Muscle layer of duodenum (tissue), 2 donors: ENCODE measurements around the gene STK17A.
"Not testable (repeated sequence)": the region's sequence is repeated elsewhere in the genome, so short reads cannot be mapped to it uniquely, and the experiment has no call there.

Experiments
- H3K27ac ChIP-seq: one replicate; pipeline ENCODE4 v1.7.0; 2013; ENCODE audit warnings: mild to moderate bottlenecking, low read length
- H3K27me3 ChIP-seq: one replicate; pipeline ENCODE4 v1.7.0; 2013; ENCODE audit warnings: low read depth, mild to moderate bottlenecking, control low read depth, low read length
- H3K36me3 ChIP-seq, 2 donors: one replicate each; pipeline ENCODE4 v1.7.0; 2013; ENCODE audit warnings: low read length in 2 of 2, control low read depth in 1 of 2, mild to moderate bottlenecking in 1 of 2; ENCODE audit not compliant: insufficient read depth in 2 of 2, control insufficient read depth in 1 of 2
- H3K4me1 ChIP-seq, 2 donors: one replicate each; pipeline ENCODE4 v1.7.0; 2013; ENCODE audit warnings: low read length in 2 of 2, mild to moderate bottlenecking in 2 of 2, control low read depth in 1 of 2, moderate library complexity in 1 of 2; ENCODE audit not compliant: insufficient read depth in 2 of 2, control insufficient read depth in 1 of 2
- H3K4me3 ChIP-seq, 2 donors: one replicate each; pipeline ENCODE4 v1.7.0; 2013; ENCODE audit warnings: low read length in 2 of 2, low read depth in 1 of 2, mild to moderate bottlenecking in 1 of 2
- H3K9me3 ChIP-seq, 2 donors: one replicate each; pipeline ENCODE4 v1.7.0; 2013; ENCODE audit warnings: low read length in 2 of 2, control low read depth in 1 of 2, mild to moderate bottlenecking in 1 of 2; ENCODE audit not compliant: control insufficient read depth in 1 of 2
- donor health status: healthy.

Gene STK17A

DNA sequence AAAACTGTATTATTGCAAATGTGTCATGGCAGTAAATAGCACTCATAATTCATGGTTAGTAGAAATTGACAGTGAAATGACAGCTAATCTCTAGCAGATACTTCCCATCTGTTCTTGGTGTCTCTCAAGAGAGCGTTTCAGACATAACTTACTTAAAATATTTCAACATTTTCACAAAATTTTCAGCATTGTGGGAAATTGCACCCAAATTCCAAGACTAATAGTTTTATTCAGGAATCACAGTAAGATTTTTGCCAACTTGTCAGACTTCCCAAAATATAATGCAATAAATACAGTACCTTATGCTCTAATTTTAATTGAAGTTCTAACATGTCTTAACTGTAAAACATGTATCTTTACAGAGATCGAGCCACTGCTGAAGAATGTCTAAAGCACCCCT, 41.2 kb downstream of the STK17A start:
- H3K36me3 ChIP-seq: peaks cover 15 to 31% of the 10 kb centered on the region in 2 donors
- H3K27ac ChIP-seq: no peak overlapping the region
- H3K9me3 ChIP-seq: no peaks in the 10 kb centered on the region
- H3K4me1 ChIP-seq: no peaks in the 10 kb centered on the region
- no peaks in the 10 kb centered on the region for H3K27me3 ChIP-seq
- no peak overlapping the region for H3K4me3 ChIP-seq

DNA sequence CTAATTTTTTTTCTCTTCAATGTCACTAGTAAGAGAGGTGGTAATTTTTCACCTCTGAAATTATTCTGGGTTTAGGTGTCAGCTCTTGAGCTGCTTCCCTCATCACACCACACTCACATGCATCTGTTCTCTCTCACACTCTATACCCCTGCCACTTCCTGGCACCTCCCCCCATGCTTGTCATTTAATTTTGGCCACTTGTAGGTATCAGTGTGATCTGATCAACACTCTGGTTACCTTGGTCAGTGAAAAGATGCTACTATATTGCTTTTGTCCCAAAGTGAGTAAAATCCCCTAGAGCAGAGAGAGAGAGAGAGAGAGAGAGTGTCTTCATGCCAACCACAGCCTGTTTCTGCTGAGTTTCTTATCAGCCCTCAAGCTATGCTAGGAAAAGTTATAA, 42.5 kb downstream of the STK17A start:
- Histone ChIP-seq H3K27ac (no peak overlapping the region), H3K27me3 (no peaks in the 10 kb centered on the region), H3K4me3 (no peak overlapping the region)

DNA sequence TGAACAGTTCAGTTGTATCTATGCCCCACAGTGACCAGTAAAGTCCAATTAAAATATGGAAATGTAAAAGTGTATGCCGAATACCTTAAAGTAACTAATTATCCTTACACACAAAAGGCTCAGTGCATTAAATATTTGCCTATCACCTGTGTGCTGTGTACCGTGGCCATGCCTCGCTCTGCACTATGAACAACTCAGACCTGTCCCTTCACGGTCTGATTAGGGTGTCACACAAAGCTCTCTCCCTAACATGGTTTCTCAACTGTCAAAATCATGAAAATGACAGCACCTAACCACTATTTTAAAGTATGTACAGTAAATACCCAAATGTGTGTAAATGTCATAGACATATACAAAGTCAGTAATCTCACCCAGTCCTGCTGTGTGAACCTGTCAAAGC, 43.1 kb downstream of the STK17A start:
- Histone ChIP-seq H3K27ac (no peak overlapping the region), H3K9me3 (no peaks in the 10 kb centered on the region), H3K27me3 (no peaks in the 10 kb centered on the region), H3K36me3 (peaks cover 15 to 27% of the 10 kb centered on the region in 2 donors), H3K4me3 (no peak overlapping the region), H3K4me1 (no peaks in the 10 kb centered on the region)

More for the DNA sequence above, 42.5 kb downstream of the STK17A start:
- Histone ChIP-seq H3K9me3 (no peaks in the 10 kb centered on the region), H3K4me1 (no peaks in the 10 kb centered on the region), H3K36me3 (peaks cover 10 to 27% of the 10 kb centered on the region in 2 donors)

DNA sequence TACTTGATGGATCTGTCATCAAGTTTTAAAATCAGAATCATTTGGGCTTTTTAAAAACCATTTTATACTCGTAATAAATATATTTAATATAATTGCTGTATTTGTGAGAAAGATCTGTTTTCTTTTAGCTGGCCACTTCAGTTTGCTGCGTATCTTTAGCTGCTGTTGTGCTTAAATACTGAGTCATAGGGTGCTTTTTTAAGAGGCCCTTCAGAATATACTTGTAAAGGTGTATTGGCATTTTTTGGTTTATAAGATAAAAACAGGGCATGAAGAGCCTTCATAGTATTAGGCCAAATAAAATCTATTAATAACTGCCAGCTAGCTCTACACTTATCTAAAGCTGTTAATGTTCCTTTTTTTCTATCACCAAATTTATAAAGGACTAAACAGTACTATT, 43.8 kb downstream of the STK17A start:
- Histone ChIP-seq H3K36me3 (peaks cover 19 to 27% of the 10 kb centered on the region in 2 donors), H3K4me3 (no peak overlapping the region), H3K27me3 (no peaks in the 10 kb centered on the region), H3K27ac (no peak overlapping the region), H3K9me3 (no peaks in the 10 kb centered on the region), H3K4me1 (no peaks in the 10 kb centered on the region)

DNA sequence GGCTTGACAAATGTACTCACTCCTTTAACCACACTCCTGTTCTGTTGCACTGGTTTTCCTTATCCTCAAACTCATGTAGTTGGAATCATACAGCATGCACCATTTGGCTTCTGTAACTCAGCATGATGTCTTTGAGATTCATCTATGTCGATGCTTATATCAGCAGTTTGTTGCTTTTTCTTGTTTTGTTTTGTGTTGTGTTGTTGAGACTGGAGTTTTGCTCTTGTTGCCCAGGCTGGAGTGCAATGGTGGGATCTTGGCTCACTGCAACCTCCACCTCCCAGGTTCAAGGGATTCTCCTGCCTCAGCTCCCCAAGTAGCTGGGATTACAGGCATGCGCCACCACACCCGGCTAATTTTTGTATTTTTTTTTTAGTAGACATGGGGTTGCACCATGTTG, 44.9 kb downstream of the STK17A start:
- not testable (repeated sequence) for H3K4me3 ChIP-seq, H3K27ac ChIP-seq, H3K27me3 ChIP-seq, H3K9me3 ChIP-seq, H3K4me1 ChIP-seq
- H3K36me3 ChIP-seq: peaks cover 24 to 35% of the 10 kb centered on the region in 2 donors

DNA sequence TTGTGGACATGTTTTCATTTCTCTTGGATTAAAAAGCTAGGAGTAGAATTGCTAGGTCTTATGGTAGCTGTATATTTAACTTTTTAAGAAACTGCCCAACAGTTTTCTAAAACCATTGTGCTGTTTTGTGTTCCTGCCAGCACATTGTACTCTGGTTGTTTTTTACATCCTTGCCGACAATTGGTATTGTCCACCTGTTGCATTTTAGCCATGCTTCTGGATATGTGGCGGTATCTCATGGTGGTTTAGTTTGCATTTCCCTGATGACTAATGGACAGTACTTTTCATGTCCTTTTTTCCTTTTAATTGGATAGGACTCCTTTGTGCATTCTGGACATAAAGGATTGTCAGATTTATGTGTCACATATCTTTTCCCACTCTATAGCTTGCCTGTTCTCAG, 45.5 kb downstream of the STK17A start:
- H3K4me1 ChIP-seq: no peaks in the 10 kb centered on the region
- peaks cover 29 to 37% of the 10 kb centered on the region in 2 donors for H3K36me3 ChIP-seq
- H3K9me3 ChIP-seq: no peaks in the 10 kb centered on the region
- no peaks in the 10 kb centered on the region for H3K27me3 ChIP-seq
- H3K27ac ChIP-seq: no peak overlapping the region
- no peak overlapping the region for H3K4me3 ChIP-seq

DNA sequence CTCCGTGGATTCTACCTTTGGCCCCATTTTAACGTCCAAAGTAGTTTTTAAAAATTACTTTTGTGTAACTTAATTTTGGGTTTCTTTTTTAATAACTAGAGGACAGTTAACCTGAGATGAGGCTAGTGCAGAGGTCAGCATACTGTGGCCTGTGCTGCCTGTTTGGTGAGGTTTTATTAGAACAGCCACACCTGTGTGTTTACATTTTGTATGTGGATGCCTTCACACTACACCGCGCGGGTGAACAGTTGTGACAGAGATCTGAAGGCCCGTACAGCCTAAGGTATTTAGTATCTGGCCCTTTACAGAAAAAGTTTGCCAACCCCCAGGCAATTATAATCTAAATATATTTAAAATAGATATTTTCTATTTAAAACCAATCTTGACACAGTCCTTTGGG, 46.9 kb downstream of the STK17A start:
- Histone ChIP-seq H3K27me3 (no peaks in the 10 kb centered on the region), H3K36me3 (peaks cover 21 to 34% of the 10 kb centered on the region in 2 donors), H3K4me3 (no peak overlapping the region), H3K9me3 (no peaks in the 10 kb centered on the region), H3K27ac (no peak overlapping the region), H3K4me1 (no peaks in the 10 kb centered on the region)

DNA sequence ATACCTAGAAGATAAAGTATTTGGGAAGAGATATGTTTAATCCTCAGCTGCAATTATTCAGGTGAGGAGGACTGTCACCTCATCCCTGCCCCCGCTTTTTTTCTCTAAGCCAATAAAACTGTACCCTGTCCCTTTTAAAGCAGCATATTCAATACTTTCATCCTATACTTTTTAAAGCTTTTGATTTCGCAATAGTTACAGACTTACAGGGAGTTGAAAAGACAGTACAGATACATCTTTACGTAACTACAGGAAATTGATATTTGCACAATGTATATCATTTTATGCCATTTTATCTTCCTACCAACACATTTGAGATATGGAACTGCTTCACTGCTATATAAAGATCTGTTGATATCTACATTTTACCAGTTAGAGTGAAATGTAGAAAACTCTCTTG, 47.6 kb downstream of the STK17A start:
- Histone ChIP-seq H3K27ac (no peak overlapping the region), H3K4me3 (no peak overlapping the region), H3K27me3 (no peaks in the 10 kb centered on the region), H3K36me3 (peaks cover 24 to 27% of the 10 kb centered on the region in 2 donors), H3K4me1 (no peaks in the 10 kb centered on the region), H3K9me3 (no peaks in the 10 kb centered on the region)

DNA sequence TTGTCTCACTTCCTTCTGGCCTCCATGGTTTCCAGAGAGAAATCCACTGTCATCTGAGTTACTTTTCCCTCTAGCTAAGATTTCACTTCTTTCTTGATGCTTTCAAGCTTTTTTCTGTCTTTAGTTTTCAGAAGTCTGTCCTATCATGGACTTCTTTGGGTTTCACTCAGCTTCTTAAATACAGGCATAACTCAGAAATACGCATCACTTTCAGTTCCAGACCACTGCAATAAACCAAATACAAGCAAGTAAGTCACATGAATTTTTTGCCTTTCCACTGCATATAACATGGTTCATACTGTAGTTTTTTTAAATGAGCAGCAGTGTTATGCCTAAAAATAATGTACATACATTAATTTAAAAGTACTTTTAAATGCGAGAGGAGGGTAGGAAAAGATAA, 48.7 kb downstream of the STK17A start:
- H3K36me3 ChIP-seq: peaks cover 23 to 28% of the 10 kb centered on the region in 2 donors
- no peak overlapping the region for H3K27ac ChIP-seq
- no peak overlapping the region for H3K4me3 ChIP-seq
- no peaks in the 10 kb centered on the region for H3K27me3 ChIP-seq
- no peaks in the 10 kb centered on the region for H3K9me3 ChIP-seq
- no peaks in the 10 kb centered on the region for H3K4me1 ChIP-seq

DNA sequence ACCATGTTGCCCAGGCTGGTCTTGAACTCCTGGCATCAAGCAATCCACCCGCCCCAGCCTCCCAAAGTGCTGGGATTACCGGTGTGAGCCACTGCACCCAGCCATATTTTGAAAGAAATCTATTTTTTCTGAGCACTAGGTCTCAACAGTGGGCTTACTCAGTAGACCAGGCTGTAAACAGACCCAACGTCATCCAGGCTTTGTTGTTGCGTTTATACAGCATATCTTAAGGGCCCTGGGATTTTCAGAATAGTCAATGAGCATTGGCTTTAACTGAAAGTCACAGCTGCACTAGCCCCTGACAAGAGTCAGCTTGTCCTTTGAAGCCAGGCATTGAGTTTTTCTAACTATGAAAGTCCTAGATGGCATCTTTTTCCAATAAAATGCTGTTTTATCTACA, 49.8 kb downstream of the STK17A start:
- Histone ChIP-seq H3K27ac (no peak overlapping the region), H3K36me3 (peaks cover 32 to 37% of the 10 kb centered on the region in 2 donors), H3K4me1 (peaks cover 0 to 3% of the 10 kb centered on the region in 2 donors), H3K27me3 (no peaks in the 10 kb centered on the region), H3K4me3 (no peak overlapping the region), H3K9me3 (no peaks in the 10 kb centered on the region)

DNA sequence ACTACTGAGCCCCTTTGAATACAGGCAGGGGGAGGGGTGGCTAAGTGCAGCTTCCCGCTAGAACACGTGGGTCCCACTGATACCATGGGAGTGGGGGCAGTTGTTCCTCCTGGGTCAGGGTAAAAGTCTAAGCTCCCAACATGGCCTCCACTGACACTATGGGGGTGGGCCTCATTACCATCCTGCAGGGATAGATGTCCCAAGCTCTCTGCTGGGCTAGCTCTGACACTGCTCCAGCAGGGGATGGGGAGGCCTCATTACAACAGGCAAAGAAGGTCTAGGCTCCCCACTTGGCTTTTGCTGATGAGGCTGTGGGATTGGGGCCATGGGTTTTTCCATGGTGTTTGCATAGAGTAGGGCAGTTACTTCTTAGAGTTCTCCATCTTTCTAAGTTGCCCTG, 51.5 kb downstream of the STK17A start:
- Histone ChIP-seq H3K36me3 (peaks cover 31 to 37% of the 10 kb centered on the region in 2 donors), H3K4me1 (peaks cover under 1 to 5% of the 10 kb centered on the region in 2 donors), H3K27me3 (no peaks in the 10 kb centered on the region), H3K27ac (no peak overlapping the region), H3K9me3 (no peaks in the 10 kb centered on the region), H3K4me3 (no peak overlapping the region)

DNA sequence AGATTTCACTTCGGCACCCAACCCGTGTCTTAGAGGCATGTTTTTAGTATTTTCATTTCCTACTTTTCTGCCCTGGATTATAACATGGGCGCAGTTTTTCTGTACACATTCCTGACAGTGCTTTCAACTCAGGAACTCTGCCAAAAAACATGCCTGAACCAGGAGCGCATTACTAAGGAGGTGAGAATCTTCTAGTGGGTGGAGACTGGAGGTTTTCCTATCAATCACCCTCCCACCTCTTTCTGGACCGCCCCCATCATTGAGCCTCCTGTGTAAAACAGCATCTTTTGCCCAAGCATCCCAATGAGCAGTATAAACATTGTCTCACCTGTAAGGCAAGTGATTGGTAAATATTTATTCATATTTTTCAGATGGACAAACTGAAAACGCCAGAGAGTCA, 53.2 kb downstream of the STK17A start:
- H3K9me3 ChIP-seq: no peaks in the 10 kb centered on the region
- peaks cover 29 to 40% of the 10 kb centered on the region in 2 donors for H3K36me3 ChIP-seq
- no peaks in the 10 kb centered on the region for H3K27me3 ChIP-seq
- no peak overlapping the region for H3K27ac ChIP-seq
- H3K4me3 ChIP-seq: no peak overlapping the region
- H3K4me1 ChIP-seq: peaks cover 14 to 21% of the 10 kb centered on the region in 2 donors
